A549 (cell line): ENCODE data around the gene ANK3.
A peak's percentile ranks its signal among the peaks of the same experiment; 100 is the strongest.

Source experiments
- BHLHE40 ChIP-seq: IDR thresholded peaks from 2 replicates; pipeline ENCODE4 v1.6.1; 2012; ENCODE audit warnings: low read depth, low read length, inconsistent platforms
- PHF8 ChIP-seq: fragments of 200-600 bp; sonication (generic); IDR thresholded peaks from 2 replicates; pipeline ENCODE4 v1.6.1; 2016; ENCODE audit warnings: low read depth, mild to moderate bottlenecking, antibody characterized with exemption, moderate library complexity, borderline replicate concordance
- POLR2A ChIP-seq: IDR thresholded peaks from 2 replicates; pipeline ENCODE4 v1.6.1; 2012; ENCODE audit warnings: mild to moderate bottlenecking, low read length
- POLR2AphosphoS2 ChIP-seq: conservative IDR thresholded peaks from 2 replicates; pipeline ENCODE4 v1.6.1; 2012; ENCODE audit warnings: low read length, improper control_type of control experiment, inconsistent platforms
- RAD21 ChIP-seq, 2 experiments: fragments of >200 bp in 1 of 2; sonication (Bioruptor Twin) in 1 of 2; formaldehyde crosslinking in 1 of 2; IDR thresholded peaks in 1 of 2; conservative IDR thresholded peaks in 1 of 2; 2 replicates in 1 of 2; 3 replicates in 1 of 2; pipeline ENCODE4 v1.6.1; 2012 to 2018; ENCODE audit warnings: inconsistent platforms in 1 of 2
- RCOR1 ChIP-seq: fragments of 150-350 bp; IDR thresholded peaks from 2 replicates; pipeline ENCODE4 v1.6.1; 2014; ENCODE audit warnings: antibody characterized with exemption, low read length, low read depth
- RNF2 ChIP-seq: fragments of 200-600 bp; sonication (generic); IDR thresholded peaks from 2 replicates; pipeline ENCODE4 v1.6.1; 2016; ENCODE audit warnings: low read depth, mild to moderate bottlenecking, antibody characterized with exemption, moderate library complexity, borderline replicate concordance
- TF ChIP-seq, protein P1 (sequence below): fragments of >200 bp; sonication (Bioruptor Twin); formaldehyde crosslinking; IDR thresholded peaks from 3 replicates; pipeline ENCODE4 v1.5.1; 2016
- TF ChIP-seq, protein P2 (sequence below): fragments of 250-450 bp; sonication (Bioruptor Pico); IDR thresholded peaks from 2 replicates; pipeline ENCODE4 v1.5.0; 2021; ENCODE audit warnings: mild to moderate bottlenecking, moderate library complexity, borderline replicate concordance
- TF ChIP-seq, protein P3 (sequence below): fragments of 200-600 bp; sonication (generic); IDR thresholded peaks from 2 replicates; pipeline ENCODE4 v1.6.1; 2016; ENCODE audit warnings: antibody characterized with exemption, mild to moderate bottlenecking, moderate library complexity

DNA sequence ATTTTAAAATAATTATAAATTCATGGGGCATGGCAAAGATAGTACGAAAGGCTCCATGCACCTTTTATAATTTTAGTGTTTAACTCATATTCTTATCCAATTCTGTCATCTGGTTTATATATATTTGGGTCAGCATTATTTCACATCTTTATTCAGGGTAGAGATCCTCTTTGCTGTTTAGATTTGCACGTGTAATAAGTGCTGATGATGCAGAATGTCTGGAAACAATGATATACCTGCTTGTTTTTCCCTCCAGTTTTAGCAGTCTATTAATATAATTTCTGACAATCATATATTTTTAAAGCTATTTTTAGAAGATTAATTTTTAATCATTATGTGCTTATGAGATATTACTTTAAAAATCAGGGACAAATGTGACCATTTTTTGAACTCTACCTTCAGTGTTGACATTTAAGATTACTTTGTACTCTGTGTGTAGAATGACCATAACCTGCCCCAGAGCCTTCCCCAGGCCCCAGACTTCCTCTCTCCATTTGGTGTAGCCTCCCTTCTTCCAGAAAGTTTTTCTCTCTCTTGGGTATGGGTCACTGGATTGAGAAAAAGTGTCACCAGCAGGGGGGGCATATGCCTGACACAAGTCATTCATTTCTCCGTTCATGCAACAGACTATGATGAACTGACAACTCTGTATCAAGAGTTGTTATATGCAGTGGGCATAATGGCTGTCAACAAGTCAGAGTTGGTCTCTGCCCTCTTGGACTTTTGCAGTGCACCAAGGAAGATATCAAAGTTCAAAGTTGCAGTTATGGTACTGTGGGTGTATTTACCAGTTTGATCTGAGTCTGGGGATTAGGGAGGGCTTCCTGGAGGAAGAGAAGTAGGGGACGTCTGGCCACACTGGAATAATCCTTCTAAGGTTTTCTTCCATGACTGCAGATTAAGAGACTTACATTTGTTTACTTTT lies 290.7 kb downstream of the ANK3 start:
- TF ChIP-seq, protein P1, sequence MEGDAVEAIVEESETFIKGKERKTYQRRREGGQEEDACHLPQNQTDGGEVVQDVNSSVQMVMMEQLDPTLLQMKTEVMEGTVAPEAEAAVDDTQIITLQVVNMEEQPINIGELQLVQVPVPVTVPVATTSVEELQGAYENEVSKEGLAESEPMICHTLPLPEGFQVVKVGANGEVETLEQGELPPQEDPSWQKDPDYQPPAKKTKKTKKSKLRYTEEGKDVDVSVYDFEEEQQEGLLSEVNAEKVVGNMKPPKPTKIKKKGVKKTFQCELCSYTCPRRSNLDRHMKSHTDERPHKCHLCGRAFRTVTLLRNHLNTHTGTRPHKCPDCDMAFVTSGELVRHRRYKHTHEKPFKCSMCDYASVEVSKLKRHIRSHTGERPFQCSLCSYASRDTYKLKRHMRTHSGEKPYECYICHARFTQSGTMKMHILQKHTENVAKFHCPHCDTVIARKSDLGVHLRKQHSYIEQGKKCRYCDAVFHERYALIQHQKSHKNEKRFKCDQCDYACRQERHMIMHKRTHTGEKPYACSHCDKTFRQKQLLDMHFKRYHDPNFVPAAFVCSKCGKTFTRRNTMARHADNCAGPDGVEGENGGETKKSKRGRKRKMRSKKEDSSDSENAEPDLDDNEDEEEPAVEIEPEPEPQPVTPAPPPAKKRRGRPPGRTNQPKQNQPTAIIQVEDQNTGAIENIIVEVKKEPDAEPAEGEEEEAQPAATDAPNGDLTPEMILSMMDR: peak; percentile 44
- TF ChIP-seq, protein P2, sequence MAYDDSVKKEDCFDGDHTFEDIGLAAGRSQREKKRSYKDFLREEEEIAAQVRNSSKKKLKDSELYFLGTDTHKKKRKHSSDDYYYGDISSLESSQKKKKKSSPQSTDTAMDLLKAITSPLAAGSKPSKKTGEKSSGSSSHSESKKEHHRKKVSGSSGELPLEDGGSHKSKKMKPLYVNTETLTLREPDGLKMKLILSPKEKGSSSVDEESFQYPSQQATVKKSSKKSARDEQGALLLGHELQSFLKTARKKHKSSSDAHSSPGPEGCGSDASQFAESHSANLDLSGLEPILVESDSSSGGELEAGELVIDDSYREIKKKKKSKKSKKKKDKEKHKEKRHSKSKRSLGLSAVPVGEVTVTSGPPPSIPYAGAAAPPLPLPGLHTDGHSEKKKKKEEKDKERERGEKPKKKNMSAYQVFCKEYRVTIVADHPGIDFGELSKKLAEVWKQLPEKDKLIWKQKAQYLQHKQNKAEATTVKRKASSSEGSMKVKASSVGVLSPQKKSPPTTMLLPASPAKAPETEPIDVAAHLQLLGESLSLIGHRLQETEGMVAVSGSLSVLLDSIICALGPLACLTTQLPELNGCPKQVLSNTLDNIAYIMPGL: no peak
- TF ChIP-seq POLR2A (no peak), RCOR1 (no peak), POLR2AphosphoS2 (no peak), BHLHE40 (no peak), RNF2 (no peak), PHF8 (no peak), RAD21 (conservative IDR thresholded peaks at IDR 0.05 in 1 of 2, IDR thresholded peaks at IDR 0.05 in 1 of 2) (0 out of 5 replicates have a peak, but pooled peaks of 1 of the 2 experiments have one; percentile 28)
- TF ChIP-seq, protein P3, sequence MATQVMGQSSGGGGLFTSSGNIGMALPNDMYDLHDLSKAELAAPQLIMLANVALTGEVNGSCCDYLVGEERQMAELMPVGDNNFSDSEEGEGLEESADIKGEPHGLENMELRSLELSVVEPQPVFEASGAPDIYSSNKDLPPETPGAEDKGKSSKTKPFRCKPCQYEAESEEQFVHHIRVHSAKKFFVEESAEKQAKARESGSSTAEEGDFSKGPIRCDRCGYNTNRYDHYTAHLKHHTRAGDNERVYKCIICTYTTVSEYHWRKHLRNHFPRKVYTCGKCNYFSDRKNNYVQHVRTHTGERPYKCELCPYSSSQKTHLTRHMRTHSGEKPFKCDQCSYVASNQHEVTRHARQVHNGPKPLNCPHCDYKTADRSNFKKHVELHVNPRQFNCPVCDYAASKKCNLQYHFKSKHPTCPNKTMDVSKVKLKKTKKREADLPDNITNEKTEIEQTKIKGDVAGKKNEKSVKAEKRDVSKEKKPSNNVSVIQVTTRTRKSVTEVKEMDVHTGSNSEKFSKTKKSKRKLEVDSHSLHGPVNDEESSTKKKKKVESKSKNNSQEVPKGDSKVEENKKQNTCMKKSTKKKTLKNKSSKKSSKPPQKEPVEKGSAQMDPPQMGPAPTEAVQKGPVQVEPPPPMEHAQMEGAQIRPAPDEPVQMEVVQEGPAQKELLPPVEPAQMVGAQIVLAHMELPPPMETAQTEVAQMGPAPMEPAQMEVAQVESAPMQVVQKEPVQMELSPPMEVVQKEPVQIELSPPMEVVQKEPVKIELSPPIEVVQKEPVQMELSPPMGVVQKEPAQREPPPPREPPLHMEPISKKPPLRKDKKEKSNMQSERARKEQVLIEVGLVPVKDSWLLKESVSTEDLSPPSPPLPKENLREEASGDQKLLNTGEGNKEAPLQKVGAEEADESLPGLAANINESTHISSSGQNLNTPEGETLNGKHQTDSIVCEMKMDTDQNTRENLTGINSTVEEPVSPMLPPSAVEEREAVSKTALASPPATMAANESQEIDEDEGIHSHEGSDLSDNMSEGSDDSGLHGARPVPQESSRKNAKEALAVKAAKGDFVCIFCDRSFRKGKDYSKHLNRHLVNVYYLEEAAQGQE: no peak
